HEK293 (cell line): ENCODE results near the gene CNTNAP5.

ENCODE experiments used
- PBX3 ChIP-seq: sonication (generic); formaldehyde crosslinking; IDR thresholded peaks from 2 replicates; pipeline ENCODE4 v1.8.1; 2022; ENCODE audit warnings: mild to moderate bottlenecking, moderate library complexity, missing genetic modification reagents
- TCF7L2 ChIP-seq: IDR thresholded peaks from 2 replicates; pipeline ENCODE4 v1.6.1; 2011; ENCODE audit warnings: low read depth, mild to moderate bottlenecking, inconsistent platforms, low read length, moderate library complexity, borderline replicate concordance
- ZNF138 ChIP-seq: fragments of 450-650 bp; formaldehyde crosslinking; IDR thresholded peaks from 2 replicates; pipeline ENCODE4 v1.5.1; 2016; ENCODE audit warnings: missing biosample characterization, missing genetic modification characterization, borderline replicate concordance
- ZNF555 ChIP-seq: fragments of 450-650 bp; formaldehyde crosslinking; conservative IDR thresholded peaks from 2 replicates; pipeline ENCODE4 v1.5.1; 2017; ENCODE audit warnings: missing biosample characterization, mild to moderate bottlenecking, missing genetic modification characterization, inconsistent platforms
- ZNF785 ChIP-seq: fragments of 450-650 bp; formaldehyde crosslinking; IDR thresholded peaks from 2 replicates; pipeline ENCODE4 v1.5.1; 2016; ENCODE audit warnings: missing biosample characterization, missing genetic modification characterization
- TF ChIP-seq, protein P1 (sequence below): fragments of 450-650 bp; formaldehyde crosslinking; IDR thresholded peaks from 2 replicates; pipeline ENCODE4 v1.5.1; 2016; ENCODE audit warnings: missing biosample characterization, missing genetic modification characterization
- TF ChIP-seq, protein P2 (sequence below): fragments of 450-650 bp; formaldehyde crosslinking; IDR thresholded peaks from 2 replicates; pipeline ENCODE4 v1.5.1; 2016; ENCODE audit warnings: missing biosample characterization, missing genetic modification characterization
- TF ChIP-seq, protein P3 (sequence below): fragments of 450-650 bp; formaldehyde crosslinking; IDR thresholded peaks from 2 replicates; pipeline ENCODE4 v1.5.1; 2016; ENCODE audit warnings: missing biosample characterization, missing genetic modification characterization

GRCh38 chr2:124476291-124476690 lies 451.2 kb downstream of the CNTNAP5 start:
- TF ChIP-seq ZNF555 (tag by site-specific recombination) = no peak
- TF ChIP-seq, protein P1, sequence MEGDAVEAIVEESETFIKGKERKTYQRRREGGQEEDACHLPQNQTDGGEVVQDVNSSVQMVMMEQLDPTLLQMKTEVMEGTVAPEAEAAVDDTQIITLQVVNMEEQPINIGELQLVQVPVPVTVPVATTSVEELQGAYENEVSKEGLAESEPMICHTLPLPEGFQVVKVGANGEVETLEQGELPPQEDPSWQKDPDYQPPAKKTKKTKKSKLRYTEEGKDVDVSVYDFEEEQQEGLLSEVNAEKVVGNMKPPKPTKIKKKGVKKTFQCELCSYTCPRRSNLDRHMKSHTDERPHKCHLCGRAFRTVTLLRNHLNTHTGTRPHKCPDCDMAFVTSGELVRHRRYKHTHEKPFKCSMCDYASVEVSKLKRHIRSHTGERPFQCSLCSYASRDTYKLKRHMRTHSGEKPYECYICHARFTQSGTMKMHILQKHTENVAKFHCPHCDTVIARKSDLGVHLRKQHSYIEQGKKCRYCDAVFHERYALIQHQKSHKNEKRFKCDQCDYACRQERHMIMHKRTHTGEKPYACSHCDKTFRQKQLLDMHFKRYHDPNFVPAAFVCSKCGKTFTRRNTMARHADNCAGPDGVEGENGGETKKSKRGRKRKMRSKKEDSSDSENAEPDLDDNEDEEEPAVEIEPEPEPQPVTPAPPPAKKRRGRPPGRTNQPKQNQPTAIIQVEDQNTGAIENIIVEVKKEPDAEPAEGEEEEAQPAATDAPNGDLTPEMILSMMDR (tag by site-specific recombination) = no peak
- TF ChIP-seq TCF7L2 = no peak
- no peak for TF ChIP-seq ZNF785
- no peak for TF ChIP-seq ZNF138 (tag by site-specific recombination)
- TF ChIP-seq, protein P2, sequence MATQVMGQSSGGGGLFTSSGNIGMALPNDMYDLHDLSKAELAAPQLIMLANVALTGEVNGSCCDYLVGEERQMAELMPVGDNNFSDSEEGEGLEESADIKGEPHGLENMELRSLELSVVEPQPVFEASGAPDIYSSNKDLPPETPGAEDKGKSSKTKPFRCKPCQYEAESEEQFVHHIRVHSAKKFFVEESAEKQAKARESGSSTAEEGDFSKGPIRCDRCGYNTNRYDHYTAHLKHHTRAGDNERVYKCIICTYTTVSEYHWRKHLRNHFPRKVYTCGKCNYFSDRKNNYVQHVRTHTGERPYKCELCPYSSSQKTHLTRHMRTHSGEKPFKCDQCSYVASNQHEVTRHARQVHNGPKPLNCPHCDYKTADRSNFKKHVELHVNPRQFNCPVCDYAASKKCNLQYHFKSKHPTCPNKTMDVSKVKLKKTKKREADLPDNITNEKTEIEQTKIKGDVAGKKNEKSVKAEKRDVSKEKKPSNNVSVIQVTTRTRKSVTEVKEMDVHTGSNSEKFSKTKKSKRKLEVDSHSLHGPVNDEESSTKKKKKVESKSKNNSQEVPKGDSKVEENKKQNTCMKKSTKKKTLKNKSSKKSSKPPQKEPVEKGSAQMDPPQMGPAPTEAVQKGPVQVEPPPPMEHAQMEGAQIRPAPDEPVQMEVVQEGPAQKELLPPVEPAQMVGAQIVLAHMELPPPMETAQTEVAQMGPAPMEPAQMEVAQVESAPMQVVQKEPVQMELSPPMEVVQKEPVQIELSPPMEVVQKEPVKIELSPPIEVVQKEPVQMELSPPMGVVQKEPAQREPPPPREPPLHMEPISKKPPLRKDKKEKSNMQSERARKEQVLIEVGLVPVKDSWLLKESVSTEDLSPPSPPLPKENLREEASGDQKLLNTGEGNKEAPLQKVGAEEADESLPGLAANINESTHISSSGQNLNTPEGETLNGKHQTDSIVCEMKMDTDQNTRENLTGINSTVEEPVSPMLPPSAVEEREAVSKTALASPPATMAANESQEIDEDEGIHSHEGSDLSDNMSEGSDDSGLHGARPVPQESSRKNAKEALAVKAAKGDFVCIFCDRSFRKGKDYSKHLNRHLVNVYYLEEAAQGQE (tag by site-specific recombination) = no peak
- TF ChIP-seq, protein P3, sequence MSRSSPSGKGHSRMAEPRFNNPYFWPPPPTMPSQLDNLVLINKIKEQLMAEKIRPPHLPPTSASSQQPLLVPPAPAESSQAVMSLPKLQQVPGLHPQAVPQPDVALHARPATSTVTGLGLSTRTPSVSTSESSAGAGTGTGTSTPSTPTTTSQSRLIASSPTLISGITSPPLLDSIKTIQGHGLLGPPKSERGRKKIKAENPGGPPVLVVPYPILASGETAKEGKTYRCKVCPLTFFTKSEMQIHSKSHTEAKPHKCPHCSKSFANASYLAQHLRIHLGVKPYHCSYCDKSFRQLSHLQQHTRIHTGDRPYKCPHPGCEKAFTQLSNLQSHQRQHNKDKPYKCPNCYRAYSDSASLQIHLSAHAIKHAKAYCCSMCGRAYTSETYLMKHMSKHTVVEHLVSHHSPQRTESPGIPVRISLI (tag by site-specific recombination) = no peak
- TF ChIP-seq PBX3 (CRISPR knock-in tag) = no peak
